HG02588 (cell line): ENCODE data around the gene CNN1.
A peak's percentile ranks its signal among the peaks of the same experiment; 100 is the strongest.

Experiments
- ATAC-seq: cut with Tn5 transposase; IDR thresholded peaks from one replicate; pipeline ENCODE4 v1.9.1; 2021; ENCODE audit warnings: mild to moderate bottlenecking, moderate library complexity; ENCODE audit not compliant: unreplicated experiment

Gene CNN1

GRCh38 chr19:11534538-11534937 lies 4.1 kb upstream of the CNN1 start:
- ATAC-seq = no peak

- ATAC-seq = no peak
Observed at GRCh38 chr19:11534948-11535347, 3.7 kb upstream of the CNN1 start.

- ATAC-seq = no peak
Observed at GRCh38 chr19:11535792-11536595, 2.7 kb upstream of the CNN1 start.

DNA sequence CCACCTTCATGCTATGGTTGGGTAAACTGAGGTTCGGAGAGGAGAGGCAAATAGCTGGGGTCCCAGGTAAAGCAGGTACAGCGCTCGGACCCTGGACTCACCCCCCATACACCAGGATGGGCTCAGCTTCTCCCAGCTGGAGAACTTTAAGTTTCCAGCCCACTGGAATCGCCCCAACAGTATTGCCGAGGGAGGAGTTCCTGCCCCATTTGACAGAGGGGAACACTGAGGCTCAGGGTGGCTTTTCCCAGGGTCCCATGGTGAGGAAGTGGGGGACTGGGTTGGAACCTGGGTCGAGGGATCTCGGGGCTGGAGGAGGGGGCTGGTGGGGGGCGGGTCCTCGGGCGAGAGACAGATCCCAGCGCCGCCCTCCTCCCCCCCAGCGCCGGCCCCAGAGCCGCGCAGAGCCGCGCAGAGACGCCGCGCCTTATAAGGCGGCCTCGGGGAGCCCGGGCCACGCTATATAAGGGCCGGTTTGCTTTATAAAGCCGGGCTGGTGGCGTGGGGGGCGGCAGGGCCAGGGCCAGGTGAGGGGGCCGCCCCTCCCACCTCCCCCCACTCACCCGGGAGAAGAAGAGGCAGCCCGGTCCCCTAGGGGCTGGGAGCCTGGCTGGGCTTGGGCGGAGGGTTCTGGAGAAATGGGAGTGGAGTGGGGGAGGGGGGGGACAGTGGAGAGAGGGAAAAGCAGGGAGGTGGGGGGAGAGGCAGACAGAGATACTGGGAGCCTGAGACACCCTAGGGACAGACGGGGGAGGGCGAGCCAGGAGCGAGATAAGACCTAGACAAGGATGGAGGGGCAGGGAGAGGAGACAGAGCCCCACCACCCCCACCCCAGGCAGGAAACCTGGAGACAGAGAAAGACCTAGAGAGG lies 1.1 kb downstream of the CNN1 start:
- ATAC-seq = no peak

DNA sequence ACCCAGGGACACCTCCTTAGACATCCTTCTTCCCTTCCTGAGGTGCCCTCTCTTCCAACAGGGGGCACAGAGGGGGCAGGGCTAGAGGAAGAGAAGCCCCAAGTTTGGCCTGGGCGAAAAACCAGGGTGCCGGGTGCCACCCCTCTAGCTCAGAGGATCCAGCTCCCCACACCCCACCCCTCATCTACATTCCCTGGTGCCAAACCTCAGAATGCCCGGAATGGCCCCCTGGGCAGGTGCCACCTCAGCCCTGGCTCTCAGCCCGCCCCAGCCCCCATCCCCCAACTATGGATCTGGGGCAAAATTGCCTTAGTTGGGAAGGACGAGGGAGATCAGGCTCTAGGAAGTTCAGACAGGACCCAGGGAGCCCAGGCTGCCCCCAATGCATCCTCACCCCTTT lies 2.0 kb downstream of the CNN1 start:
- ATAC-seq = no peak

DNA sequence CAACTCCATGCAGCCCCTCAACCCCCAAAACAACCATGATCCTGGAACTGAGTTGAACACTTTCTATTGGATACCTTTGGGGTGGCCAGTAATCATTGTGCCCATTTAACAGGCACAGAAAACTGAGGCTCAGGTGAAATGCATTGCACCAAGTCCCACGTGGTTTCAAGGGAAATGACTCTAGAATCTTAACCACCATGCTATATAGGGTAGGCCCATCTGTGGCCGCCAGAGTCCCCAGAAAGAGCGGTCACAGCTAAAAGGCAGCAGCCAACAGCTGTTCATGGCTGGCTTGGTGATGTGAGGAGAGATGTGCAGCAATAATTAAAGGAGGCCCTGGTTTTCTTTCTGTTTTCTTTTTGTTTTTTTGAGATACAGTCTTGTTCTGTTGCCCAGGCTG lies 2.6 kb downstream of the CNN1 start:
- ATAC-seq = no peak

DNA sequence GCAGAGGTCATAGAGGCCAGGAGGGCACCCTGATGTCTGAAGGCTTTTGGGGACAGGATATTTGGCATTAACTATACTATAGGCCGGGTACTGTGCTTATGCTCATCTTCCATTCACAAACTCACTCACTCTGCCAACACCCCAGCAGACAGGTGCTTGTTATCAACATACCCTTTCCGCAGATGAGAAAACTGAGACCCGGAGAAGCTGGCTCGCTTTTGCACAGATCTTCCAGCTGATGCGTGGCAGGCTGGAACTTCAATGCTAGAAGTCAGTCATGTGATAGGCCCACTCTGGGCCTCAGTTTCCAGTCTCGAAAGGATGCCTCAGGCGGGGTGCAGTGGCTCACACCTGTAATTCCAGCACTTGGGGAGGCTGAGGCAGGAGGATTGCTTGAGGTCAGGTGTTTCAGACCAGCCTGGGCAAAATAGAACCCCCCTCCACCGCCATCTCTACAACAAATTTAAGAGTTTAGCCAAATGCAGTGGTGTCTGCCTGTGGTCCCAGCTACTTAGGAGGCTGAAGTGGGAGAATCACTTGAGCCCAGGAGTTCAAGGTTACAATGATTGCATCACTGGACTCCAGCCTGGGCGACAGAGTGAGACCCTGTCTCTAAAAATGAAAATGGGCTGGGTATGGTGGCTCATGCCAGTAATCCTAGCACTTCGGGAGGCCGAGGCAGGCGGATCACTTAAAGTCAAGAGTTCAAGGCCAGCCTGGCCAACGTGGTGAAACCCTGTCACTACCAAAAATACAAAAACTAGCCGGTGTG lies 9.5 kb downstream of the CNN1 start:
- no peak for ATAC-seq

DNA sequence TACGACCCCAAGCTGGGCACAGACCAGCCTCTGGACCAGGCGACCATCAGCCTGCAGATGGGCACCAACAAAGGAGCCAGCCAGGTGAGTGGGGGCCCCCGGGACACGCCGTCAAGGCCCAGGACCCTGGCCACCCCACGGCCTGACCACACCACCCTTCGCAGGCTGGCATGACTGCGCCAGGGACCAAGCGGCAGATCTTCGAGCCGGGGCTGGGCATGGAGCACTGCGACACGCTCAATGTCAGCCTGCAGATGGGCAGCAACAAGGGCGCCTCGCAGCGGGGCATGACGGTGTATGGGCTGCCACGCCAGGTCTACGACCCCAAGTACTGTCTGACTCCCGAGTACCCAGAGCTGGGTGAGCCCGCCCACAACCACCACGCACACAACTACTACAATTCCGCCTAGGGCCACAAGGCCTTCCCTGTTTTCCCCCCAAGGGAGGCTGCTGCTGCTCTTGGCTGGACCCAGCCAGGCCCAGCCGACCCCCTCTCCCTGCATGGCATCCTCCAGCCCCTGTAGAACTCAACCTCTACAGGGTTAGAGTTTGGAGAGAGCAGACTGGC lies 10.8 kb downstream of the CNN1 start:
- ATAC-seq = no peak

- no peak for ATAC-seq
Observed at GRCh38 chr19:11550265-11550664, 11.6 kb downstream of the CNN1 start.

DNA sequence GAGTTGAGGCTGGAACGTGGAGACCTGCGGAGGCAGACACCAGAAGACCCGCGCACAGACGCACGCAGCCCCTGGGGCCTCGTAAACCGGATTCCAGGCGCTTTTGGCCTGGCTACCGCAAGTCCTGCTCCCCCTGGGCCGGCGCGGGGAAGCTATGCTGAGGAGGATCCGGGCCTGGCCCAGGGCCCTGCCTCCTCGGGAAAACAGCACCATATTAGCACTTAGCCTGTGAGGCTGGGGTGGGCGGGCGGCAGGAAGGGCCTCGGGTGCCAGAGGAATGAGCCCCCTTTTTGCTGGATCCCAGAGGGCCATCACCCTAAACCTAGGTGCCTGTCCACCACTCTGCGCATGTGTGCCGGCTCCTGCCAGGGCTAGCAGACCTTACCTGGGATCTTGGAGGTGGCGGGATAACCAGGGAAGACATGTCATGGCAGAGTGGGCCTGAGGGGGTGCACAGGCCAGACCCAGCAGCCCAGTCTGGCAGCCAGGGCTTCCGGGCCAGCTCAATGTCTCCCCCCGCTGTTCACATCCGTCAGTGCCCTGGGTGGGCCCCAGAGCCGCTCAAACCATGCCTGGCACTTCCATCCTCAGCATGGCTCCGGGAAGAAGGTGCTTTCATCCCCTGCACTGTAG lies 13.1 kb downstream of the CNN1 start:
- no peak for ATAC-seq

DNA sequence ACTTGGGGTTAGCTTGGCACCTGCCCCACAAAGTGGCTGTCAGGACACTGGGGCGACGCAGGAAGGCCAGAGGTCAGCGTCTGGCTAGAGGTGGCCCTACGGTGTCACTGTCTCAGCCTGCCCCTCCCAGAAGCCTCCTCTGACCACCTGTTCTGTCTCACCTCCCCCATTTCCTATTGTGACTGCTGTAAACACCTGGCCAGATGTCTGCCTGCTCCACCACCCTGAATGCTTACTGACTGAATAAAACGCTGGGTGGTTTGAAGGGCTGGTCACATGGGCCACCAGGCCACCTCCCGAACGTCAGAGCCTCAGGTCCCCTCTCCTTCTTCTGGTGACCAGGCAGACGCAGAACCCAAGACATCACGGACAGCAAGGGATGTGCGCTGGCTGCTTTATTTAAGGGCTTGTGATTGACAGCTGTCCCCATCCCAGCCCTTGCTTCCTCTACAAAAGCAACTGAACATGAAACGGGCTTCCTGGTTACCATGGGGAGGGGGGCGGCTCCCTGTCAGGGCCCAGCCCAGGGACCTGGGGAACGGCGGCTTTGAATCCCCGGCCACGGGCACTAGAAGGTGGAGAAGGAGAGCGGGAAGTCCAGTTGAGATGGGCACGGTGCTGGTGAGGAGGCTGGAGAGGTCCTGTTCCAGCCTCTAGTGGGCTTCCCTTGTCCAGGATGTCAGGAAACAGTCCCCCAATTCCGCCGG lies 14.2 kb downstream of the CNN1 start:
- no peak for ATAC-seq

GRCh38 chr19:11554160-11554559 lies 15.5 kb downstream of the CNN1 start:
- ATAC-seq = no peak

- ATAC-seq = no peak
Observed at GRCh38 chr19:11555246-11555645, 16.6 kb downstream of the CNN1 start.

- no peak for ATAC-seq
Observed at GRCh38 chr19:11556634-11557420, 18.2 kb downstream of the CNN1 start.

DNA sequence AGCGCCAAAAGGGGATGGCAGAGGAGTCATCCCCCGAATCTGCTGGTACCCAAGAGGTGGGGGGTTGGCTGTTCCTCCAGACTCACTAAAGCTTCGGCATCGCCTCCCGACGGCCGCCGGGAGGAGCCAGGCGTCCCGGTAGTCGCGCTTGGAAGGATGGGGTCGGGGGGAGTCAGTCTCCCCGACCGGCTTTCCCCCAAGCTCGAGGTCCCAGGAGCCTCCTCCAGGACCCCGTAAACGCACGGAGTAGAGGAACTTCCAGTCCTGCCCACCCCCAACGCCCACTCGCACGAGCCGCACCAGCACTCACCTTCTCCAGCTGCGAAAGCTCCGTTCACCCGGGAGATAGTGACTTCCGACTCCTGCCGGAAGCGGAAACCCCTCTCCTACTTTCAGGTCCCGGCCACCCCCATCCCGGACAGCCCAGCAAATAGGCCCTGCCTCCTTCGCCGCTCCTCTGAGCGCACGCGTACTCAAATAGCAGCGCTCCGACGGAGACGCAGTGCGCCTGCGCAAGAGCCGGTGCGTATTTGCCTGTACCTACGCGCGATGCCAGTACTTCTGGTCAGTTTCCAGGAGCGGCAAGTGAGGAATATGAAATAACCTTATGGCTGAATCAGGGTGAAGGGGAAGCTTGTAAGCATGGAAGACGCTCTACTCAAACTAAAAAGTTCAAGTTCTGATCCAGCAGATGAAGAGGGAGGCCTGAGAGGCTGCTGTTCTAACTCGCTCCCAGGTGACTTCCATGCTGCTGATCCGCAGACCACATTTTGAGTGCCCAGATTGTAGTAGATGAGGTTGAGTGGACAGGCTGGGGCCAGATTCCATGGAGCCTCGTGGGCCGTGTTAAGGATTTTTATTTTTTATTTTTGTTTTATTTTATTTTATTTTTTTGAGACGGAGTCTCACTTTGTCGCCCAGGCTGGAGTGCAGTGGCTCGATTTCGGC lies 20.5 kb downstream of the CNN1 start, which contains the start of gene ELOF1:
TSS of gene ELOF1 (minus strand) at position 350 of the 948 bp plus-strand sequence. CDS start 4,883 bp downstream, outside the sequence.
- peak; percentile 80 for ATAC-seq

DNA sequence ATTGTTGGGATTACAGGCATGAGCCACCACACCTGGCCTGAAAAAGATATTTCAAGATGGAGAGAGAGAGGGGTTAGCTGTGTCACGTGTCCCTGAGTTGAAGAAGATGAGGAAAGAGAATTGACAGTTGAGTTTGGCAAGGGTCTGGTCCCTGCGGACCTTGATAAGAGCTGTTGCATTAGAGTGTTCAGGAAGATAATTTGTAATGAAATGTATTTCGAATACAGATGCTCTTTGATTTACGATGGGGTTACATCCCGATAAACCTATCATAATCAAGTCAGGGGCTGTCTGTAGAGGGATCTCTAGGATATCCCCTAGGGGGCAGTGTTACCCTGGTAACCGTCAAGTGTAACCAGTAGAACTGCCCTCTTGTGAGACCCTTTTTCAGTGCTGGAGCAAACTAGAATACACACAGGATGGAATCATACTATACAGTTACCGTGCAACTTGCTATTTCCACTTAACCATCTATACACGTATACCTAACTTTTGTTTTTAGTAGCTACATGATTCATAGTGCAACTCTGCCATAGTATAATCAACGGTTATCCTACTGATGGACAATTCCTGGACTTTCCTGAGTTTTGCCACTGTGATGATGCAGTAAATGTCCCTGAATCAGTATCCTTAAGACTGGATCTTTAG lies 21.9 kb downstream of the CNN1 start:
- ATAC-seq = no peak

DNA sequence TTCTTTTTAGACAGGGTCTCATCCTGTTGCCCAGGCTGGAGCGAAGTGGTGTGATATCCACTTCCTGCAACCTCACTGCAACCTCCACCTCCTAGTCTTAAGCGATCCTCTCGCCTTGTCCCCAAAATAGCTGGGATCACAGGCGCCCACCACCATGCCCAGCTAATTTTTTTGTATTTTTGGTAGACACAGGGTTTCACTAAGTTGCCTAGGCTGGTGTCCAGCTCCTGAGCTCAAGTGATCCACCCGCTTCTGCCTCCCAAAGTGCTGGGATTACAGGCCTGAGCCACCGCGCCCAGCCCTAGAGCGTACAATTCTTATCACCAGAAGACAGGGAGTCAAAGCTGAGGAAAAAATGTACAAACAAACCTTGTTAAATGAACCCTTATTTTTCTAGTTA lies 24.9 kb downstream of the CNN1 start:
- no peak for ATAC-seq
